Stimulated activated naive CD8-positive, alpha-beta T cell treated with anti-CD3 and anti-CD28 coated beads, Interleukin-15, Interleukin-2, amounts not matched to agents 100 U/mL and 50 U/mL, for 24 hours (primary cell): ENCODE measurements around the gene TGFA.

Source experiments
- ATAC-seq: fragments of 150-1000 bp; cut with Tn5 transposase; one replicate; pipeline ENCODE4 v1.10.0; 2021
- DNase-seq: peaks from one replicate; pipeline ENCODE4 v3.0.0; 2021

The TGFA gene

DNA sequence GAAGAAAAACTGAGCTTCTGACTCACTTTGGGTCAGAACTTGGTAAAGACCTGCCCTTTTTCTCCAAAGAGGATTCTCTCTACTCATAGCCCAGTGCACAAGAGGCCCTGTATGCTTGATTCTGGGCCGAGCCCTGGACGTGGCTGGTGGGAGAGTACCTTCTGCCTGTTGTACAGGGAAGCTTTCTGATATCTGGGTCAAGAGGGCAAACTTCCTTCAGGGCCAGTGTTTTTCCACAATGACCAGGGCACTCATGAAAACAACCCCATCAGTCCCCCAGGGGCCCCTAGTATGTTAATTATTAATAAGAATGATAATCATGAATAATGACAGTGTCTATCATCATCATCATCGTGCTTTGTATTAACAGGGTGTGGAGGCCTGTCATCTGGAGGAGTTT, 90.0 kb downstream of the TGFA start:
- no peak for DNase-seq
- no peak for ATAC-seq

DNA sequence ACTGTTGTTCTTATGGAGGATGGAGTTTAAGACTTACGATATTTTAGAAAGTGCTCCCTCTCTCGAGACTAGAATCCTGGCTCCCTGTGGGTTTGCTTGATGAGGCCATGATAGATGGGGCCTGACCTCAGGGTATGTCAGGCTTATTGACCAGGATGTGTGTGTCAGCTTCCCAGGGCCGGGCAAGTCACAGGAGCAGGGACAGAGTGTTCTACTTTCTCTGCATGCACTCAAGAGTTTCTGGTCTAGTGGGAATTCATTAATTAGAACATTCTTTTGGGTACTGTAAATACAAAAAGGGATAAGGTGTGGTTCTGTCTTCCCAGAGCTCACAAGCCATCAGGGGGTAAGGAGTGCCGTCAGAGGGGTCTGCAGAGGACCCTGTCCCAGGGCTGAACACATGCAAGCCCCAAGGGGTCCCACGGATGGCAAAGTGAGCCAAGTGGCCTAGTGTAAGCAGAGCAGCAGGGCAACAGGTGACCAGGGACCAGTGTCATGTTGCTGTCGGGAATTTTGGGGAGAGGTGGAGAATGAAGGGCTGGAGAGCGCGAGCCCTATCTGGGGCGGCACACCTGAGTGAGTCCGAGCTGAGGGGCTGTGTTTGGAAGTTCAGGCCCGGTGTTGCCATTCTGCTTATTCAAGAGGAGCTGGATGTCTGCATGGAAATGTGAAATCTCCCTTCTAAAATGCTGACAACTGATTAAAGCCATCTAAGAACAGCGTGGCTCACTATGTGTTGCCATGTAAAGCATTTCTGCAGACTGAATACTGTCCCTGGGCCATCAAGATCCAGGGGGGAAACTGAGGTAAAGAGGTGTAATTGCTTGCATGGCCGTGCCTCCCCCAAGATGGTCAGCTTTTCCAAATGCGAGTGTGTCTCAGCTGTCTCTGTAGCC, 91.4 kb downstream of the TGFA start:
- DNase-seq (no peak), ATAC-seq (no peak)

DNA sequence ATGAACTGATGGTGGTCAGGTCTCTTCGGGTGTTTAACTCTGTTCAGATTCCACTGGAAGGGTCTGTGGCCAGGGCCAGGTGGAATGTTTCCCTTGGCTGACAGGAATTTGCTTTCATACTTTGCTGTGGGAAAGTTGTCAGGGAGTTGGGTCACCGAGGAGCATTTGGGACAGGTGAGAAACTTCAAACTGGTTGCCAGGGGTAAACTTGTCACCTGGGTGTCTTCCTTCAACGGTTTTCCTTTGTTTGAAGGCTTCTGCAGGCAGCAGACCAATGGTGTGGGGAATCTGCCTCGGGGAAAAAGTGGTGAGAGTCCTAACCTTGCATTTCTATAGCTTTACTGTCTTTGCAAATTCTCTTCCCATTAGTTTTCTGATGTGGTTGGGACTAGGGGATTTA, 92.2 kb downstream of the TGFA start:
- DNase-seq, result no peak
- ATAC-seq, result no peak

DNA sequence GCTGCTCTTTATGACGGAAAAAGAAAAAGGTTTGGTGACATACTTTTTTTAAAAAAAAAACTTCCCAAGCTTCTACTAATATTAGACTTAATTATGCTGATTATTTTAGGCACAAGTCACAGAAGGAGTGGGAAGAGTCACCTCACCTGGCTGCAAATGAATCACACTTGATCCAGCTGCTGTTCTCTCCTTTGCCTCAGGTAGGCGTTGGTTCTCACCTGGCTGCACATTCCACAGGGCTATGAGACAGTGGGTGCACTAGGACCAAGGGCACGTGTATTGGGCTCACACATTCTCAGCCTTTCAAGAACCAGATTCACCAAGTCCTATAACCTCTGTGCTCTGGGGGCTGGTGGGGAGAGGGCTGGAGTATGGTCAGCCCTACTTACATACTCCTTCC, 93.3 kb downstream of the TGFA start:
- DNase-seq, result no peak
- no peak for ATAC-seq

DNA sequence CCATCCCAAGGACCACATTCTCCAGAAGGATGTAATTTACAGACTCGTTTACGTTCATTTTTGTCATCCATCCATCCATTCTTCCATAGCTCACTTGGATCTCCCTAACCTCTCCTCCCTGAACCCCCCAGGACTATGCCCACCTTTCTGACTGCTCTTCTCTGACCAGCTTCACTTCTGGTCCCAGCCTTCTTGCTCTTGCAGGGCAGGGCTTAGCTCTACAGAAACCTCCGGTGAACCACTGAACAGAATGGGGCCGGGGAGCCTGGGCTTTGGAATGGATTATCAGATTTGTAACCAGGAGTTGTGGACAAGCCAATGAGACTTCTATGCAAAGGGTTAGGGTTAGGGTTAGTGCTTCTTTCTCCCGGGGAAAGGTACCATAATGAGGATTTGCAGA, 95.0 kb downstream of the TGFA start:
- DNase-seq (no peak), ATAC-seq (no peak)

DNA sequence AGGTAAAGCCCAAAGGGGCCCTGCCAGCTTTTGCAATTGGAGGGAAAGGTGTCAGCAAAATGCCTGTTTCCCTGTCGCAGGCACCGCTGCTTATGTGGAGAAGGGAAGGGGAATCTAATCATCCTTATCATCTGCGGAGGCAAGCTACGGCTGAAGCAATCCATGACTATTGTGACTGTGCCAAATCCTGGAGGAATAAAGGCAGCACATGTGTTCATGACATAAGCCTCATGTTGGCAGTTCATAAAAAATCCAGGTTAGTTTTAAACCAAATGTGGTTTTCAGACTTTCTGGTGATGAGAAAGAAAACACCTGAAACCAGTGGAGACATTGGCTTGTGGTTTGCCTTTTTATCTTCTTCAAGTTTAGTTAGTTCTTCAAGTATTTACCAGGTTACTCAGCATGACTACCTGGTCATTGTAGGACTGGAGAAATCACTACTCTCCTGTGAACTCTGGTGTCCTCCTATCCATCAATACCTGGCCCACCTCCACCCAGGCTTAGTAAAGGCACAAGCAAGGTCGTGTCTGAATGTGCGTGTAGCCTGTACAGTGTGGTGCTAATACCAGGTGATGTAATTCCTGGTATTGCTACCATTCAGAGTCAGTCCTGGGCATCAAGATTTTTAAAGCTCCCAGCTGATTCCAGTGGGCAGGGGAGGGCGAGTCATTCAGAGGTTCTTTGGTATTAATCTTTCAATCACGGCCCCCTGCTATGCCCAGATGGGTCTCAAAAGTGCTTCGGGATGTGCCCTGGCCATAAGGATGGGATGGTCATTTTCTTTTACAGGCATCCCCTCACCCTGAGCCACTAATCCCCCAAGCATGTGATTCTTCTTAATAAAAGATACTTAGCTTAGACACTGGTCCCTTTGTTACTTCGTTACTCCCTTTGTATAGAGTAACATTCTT, 96.8 kb downstream of the TGFA start:
- peak; percentile 15 for ATAC-seq
- no peak for DNase-seq

DNA sequence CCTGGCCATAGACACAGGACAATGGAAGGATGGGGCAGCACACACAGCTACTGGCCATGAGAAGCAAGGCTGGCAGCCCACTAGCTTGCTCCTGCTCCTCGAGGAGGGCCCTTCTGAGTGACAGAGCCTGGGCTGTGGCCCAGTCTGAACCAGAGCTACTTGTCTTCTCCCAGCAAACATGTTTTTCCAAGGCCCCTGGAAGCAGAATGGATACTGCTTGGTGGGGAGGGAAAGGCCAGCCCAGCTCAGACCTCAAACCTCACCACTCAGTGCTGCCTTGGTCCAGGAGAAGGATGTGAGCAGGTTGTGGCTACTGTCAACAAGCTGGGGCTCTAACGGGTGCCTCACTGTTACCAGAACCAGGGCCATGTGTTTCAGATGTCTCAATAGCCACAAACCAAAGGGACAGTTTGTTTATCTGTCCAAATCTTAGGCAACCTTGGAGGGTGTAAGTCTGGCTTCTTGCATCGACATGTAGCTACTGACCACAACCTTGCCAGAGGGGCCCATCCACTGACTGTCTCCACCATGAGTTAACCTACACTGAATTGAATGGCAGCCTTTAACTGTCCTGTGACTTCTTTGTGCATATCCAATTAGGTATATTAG, 98.6 kb downstream of the TGFA start:
- no peak for DNase-seq
- no peak for ATAC-seq

DNA sequence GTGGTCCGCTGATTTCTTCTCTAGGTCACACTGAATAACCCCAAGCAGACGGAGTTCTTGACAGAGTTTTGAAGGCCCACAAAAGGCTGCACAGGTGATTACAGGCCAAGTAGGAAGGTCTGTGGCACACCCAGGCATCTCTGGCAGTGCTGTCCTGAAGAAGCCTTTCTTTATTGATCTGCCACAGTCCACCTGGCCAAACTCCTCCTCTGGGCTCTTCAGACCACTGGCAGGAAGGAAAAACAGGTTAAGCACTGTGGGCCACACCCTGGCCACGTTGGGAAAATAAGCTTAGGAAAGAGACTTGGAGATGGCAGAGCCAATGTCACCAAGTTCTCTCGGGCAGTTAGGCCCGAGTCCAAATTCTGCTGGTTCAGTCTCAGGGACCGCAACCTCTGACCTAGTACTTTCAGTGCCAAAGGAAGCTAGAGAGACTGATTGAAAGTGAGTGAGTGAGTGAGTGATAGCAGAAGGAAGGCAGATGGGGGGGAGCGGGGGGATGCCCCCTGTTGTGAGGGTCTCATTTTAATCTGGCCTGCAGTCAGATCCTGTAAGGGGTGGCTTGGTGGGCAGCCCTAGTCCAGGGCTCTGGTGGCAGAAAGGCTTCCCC, 102.9 kb downstream of the TGFA start:
- no peak for DNase-seq
- no peak for ATAC-seq

DNA sequence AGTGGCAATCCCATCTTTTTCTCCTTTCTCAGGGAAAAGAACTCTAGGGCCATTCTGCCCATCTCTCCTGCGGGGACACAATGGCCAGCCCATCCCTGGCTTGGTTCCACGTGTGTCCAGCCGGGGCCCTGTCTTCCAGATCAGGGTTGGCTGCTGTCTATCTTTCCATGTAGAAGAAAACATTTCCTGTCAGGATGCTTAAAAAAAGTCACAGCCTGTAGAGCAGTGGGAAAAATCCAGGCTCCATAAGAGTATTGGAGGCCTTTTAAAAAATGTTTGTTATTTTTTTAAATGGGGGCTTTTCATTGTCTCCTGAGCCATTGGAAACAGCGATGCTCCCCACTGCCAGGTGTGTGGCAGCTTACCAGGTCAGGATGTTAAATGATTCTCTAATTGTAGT, 105.6 kb downstream of the TGFA start:
- DNase-seq (no peak), ATAC-seq (no peak)

DNA sequence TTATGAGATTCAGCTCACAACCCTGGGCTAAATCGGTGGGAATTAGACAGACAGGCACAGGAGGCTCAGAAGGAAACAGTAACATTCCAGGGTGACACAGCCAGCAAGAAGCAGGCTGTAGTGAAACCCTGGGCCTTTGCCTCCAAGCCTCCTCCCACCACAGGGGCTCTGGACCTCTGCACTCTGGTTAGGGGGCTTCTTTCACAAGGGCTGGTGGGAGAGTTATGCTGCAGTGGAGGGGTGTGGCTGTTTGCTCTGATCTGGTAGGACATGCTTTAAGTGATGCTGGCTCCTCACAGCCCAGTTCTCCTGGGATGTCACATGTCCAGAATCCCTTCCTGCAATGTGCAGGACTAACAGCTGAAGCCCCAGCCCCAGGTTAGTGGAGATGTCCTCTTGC, 109.9 kb downstream of the TGFA start:
- DNase-seq (no peak), ATAC-seq (no peak)

DNA sequence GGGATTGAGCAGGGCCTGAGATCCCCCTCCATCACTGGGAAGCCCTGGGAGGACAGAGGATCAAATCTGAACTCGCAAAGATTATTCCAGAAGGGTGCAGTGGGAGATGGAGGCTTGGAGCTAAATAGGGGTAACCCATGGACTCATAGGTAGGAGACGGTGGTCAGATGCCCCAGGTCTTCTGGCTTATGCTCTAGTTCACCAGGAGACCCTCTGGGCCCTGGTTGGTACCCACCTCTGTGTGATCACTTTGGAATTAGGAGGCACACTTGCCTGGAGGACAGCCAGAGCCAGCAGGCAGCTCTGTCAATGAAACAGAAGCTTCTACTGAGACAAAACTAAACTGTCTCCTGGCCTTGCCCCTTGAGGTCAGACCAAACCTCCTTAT, 110.6 kb downstream of the TGFA start:
- ATAC-seq (no peak), DNase-seq (no peak)

DNA sequence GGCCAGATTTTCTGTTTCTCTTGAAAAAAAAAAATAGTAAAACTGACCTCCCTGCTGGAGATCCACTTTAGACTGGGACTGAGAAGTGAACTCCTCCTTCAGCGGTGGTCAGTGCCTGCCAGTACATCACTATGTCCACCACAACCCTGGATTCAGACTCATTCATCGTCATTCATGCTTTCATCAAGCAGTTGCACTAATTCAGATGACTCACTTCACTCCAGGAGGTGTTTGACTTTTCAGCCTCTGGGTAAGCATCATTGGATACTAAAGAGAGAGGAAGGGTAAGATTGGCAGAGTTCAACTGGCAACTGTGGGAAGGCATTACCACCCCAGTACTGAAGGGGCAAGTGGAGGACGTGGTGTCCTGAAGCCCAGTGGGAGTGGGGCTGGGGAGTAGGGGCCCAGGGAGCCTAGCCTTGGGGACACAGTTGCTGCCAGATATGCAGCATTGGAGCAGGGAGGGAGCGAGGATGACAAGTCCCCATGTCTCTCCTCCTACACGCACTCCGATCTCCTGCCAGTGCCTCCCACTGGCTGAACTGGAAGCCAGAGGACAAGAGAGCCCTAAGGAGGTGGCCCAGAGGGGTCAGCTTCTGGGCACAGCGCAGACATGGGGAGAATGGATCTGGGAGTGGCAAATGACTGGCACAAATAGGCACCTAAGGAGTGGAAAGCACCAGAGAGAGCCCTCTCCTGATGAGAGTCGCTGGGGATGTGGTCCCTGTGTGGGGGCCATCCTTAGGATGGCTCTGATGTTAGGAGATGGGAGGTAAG, 111.1 kb downstream of the TGFA start:
- no peak for DNase-seq
- ATAC-seq, result no peak

DNA sequence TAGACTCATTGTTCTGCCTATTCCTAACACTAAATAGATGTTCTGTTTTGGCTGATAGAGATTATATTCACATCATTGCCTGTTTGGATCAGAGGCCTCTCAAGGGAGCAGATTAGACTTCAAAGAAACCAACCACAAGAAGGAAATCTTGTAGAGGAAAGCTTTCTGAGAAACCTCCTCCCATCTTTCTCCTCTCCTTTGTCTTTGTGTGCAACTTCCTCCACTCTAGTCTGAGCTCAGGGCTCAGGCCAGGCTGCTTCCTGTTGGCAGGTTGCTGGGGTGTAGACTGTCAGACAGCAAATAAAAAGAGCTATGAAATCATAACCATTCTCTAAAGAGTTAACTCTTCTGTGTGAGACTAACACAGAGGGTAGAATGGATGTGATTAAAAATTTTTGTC, 113.0 kb downstream of the TGFA start:
- DNase-seq (peak; percentile 14), ATAC-seq (peak; percentile 67)

DNA sequence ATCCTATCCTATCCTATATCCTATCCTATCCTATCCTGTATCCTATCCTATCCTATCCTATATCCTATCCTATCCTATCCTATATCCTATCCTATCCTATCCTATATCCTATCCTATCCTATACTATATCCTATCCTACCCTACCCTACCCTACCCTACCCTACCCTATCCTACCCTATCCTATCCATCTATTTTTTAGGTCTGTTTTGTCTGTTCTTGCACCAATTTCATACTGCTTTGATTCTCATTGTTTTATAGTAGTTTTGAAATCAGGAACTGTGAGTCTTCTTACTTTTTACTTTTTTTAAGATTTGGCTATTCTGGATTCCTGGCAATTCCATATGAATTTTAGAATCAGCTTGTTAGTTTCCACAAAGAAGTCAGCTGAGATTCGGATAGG, 118.5 kb downstream of the TGFA start:
- ATAC-seq, result no peak
- no peak for DNase-seq

DNA sequence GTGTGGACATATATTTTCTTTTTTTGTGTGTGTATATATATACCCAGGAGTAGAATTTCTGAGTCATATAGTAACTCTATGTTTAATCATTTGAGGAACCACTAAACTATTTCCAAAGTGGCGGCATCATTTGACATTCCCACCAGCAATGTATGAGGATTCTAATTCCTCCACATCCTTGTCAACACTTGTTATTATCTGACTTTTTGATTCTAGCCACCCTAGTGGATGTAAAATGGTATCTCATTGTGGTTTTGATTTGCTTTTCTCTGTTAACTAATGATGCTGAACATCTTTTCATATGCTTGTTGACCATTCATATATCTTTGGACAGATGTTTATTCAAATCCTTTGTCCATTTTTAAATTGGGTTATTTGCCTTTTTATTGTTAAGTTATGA, 120.3 kb downstream of the TGFA start:
- no peak for ATAC-seq
- no peak for DNase-seq

DNA sequence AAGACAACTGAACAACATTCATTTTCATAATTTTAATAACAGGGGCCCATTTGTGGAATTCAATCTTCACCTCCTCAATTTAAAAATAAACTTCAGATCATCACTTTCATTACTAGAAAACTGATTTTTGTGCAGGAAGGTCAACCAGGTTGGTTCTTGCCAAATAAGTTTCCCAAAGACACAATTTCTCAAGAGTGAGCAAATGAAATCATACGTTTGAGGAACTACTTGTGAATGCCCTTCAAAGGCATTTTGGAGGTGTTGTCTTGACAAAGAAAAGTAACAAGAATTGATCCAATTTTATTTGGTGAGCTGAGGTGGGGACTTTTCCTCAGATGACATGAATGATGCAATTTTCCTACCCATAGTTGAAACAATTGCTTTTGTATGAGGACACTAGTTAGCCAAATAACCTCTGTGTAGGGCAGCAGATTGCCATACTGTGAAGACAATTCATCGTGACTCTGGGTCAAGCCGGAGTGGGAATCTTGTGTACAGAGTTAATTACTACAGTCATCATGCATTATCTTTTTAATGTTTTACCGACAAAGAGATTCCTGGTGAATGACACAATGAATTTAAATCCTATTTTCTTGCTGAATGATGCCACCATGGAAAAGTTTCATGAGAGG, 121.8 kb downstream of the TGFA start:
- DNase-seq (no peak), ATAC-seq (no peak)

DNA sequence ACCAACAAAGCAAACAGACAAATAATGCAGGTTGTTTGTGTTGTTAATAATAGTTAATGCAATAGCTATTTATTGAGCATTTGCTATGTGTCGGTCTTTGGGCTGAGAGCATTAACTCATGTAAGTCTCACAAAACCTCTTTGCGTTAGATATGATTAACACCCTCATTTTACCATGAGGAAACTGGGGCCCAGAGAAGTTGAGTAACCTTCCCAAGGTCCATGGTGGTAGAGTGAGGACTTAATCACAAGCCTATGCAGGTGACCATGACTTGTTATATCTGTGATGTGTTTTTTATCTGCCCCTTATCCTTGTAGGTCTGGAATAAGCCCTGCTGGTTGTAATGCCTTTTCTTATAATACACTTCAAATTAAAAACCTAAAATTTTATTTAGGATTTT, 127.3 kb downstream of the TGFA start:
- ATAC-seq (no peak), DNase-seq (no peak)

DNA sequence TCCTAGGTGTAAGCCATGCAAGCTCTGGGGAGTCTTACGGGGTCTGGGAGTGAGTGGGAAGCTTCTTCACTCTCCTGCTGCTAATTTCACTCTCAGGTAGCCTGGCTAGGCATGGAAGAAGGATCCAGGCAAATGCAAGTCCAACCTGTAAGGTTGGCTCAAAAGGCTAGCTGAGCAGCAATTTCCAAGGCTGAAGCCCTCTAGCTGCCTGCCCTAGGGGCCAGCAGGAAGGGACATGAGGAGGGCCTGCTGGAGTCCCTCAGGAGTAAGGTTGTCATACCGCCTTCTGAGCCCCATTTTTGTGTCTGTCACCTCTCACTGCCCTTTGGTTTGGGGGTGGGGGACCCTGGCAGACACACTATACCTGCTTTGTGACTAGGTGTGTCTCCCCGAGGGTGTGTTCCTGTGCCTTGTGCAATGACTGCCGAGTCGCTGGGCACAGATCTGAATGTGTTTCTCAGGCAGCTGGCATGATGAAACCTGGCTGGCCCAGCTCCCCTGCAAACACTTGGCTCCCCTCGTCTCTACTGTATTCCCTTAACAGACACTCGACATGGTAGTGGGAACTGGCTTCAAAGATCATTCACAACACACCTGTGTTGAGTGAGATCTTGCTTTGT, 127.8 kb downstream of the TGFA start:
- ATAC-seq, result no peak

DNA sequence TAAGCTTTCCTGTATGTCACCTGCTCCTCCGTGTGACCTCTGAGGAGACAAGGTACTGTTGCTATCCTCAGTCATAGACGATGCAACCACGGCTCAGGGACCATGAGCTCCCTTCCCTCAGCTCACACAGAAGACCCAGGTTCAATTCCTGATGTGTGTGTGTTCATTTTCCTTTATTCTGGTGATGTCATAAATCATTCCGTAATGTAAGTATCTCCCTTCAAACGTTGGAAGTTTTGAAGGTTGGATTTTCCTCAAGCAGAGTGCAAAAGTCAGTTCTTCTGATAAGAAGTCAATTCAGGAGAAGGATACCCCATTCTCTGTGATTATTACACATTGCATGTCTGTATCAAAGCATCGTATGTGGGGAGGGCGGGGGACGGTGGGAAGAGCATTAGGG, 132.9 kb downstream of the TGFA start:
- no peak for ATAC-seq
- DNase-seq, result no peak

More for the DNA sequence above, 127.8 kb downstream of the TGFA start:
- DNase-seq, result no peak

DNA sequence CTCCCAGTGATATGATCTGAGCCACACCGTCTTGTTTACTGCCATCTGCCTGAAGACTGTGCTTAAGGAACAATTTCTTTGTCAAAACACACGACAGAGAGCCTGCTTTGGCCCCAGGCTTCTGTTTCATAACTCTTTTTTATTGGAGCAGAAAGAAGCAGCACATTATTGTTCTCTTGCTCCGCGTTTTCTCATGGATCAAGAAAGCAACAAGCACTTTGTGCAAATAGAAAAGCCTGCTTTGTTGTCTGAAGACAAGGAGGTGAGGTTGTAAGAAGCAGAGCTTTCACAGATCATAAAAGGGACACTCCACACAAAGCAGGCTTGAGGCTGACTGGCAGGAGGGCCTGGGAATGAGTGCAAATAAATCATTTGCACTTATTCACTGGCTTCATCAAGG, 133.5 kb downstream of the TGFA start:
- no peak for ATAC-seq
- DNase-seq, result no peak

DNA sequence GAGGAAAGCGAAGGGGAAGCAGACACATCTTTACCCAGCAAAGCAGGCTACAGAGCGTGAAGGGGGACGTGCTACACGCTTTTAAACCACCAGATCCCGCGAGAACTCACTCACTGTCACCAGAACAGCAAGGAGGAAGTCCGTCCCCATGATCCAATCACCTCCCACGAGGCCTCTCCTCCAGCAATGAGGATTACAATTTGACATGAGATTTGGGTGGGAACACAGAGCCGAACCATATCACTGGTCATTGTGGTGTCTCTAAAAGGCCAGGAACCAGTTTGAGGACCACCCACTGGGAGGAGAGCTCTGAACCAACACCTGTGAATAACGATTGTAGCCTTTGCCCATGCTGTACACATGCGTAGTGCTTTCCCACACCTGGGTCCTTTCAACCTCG, 135.1 kb downstream of the TGFA start:
- no peak for DNase-seq
- ATAC-seq, result no peak
